ENCODE results near the gene AOAH. TPM values are rescaled to one million over a fixed set of nuclear protein-coding genes. Genes with fewer than 3 reads are reported as not detected.

The AOAH gene
- total RNA-seq, 2 experiments from 2014 or later, result 13.3 to 14.4 TPM

DNA sequence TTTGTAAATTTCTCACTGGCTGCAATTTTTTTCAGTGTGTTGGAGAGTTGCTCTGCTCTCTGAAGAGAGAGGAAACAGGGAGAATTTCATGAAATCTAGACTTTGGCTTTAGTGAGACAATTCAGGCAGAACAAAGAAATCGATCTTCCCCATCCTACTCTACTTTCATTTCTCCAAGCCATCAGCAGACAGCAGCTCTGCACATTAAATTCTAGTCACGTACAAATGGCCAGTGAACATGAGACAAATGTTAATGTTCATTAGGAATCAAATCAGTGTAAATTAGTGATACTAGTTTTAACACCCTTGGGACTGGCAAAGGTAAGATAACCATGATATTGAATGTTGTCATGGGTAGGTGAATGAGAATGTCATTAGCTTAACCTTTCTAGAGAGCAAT lies 193.8 kb downstream of the AOAH start:
- no peak overlapping the region for H3K27ac Mint-ChIP-seq
- DNase-seq, result no peak
- H3K4me3 Mint-ChIP-seq, result no peak overlapping the region
- H3K4me1 Mint-ChIP-seq, result peaks cover 22% of the 10 kb centered on the region
- POLR2A ChIA-PET, result no interaction called here
- CTCF ChIA-PET, result interaction anchor here (1.3 kb wide), 1 partner anchor 192 kb away, joined by 3 read pairs; no protein-coding TSS in a partner anchor
- H3K36me3 Mint-ChIP-seq (ENCODE audit: low read depth), result peaks cover 10% of the 10 kb centered on the region
- no peaks in the 10 kb centered on the region for H3K27me3 Mint-ChIP-seq
- H3K9me3 Mint-ChIP-seq, result peaks cover 2% of the 10 kb centered on the region

- no peak for DNase-seq
- Mint-ChIP-seq H3K4me3 (no peak overlapping the region), H3K27me3 (no peaks in the 10 kb centered on the region), H3K27ac (peak overlapping the region; percentile 34), H3K9me3 (peaks cover 2% of the 10 kb centered on the region), H3K36me3 (ENCODE audit: low read depth) (peaks cover 10% of the 10 kb centered on the region), H3K4me1 (peaks cover 22% of the 10 kb centered on the region)
- ChIA-PET POLR2A (no interaction called here), CTCF (interaction anchor here (0.9 kb wide), 1 partner anchor 40 kb away, joined by 3 read pairs; no protein-coding TSS in a partner anchor)
These were observed 196.8 kb downstream of the AOAH start for GRCh38 chr7:36527549-36527913.

DNA sequence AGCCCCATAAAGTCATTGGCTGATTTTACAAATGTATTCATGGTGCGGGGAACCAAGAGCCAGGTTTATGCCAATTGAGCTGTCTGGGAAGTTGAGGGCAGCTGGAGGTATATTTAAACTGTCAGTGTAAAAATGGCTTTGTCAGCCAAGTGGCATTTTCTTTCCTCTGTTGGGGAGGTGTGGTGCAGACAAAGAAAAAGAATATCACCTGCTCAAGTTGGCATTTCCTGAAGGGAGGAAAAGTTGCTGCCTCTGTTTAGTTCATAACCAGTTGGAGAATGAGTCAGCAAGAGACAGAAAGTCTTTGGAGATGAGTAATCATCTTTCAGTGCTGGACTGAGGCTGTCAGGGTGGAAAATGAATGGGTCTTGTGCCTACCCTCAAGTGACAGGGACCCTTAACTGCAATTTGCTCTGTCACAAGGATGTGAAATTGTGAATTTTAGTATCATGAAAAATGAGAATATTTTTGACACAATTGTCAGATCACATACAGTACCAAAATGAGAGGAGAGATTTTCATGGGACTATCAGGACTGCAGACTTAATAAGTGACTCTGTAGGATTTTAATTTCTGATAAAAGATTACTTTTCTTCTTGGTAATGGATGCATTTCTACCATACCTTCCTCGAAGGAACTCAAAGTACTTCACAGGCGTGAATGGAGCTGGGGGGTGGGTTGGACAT lies 197.3 kb downstream of the AOAH start:
- Mint-ChIP-seq H3K9me3 (peaks cover 2% of the 10 kb centered on the region), H3K27ac (no peak overlapping the region), H3K4me1 (peaks cover 22% of the 10 kb centered on the region), H3K36me3 (ENCODE audit: low read depth) (peaks cover 10% of the 10 kb centered on the region), H3K4me3 (no peak overlapping the region), H3K27me3 (no peaks in the 10 kb centered on the region)
- CTCF ChIA-PET, result no interaction called here
- DNase-seq, result no peak
- POLR2A ChIA-PET, result no interaction called here

DNA sequence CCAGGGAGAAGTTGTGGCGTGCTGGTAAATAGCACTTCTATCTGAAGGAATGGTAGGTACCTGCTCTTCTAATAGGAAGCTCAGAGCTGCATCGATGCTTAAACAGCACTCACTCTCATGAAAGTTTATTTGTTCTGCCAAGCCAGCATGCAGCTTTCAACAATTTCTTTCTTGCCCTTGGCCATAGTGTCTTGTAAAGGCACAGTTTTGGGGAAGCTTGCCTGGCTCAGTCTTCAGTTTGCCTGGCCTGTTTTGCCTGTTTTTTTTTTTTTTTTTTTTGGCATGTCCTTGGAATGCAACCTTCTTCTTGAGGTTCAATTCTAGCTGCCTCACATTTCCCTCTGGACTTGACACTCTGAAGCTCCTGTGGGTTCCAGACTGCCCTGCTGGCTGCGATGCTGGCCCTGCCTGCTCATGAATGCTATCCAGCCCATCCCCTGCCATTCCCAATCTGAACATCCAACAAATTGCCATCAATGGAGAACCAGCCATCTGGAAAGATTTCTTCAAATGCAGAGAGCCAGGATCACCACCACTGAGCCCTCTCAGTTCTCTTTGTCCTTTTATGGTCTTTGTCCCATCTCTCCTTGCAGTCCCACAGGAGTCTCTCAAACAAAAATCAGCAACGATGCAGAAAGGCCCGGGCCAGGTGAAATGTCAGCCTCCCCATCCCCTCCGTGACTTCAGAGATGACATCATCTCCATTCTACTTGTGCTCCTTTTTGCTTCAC lies 200.8 kb downstream of the AOAH start:
- Mint-ChIP-seq H3K4me1 (peaks cover 22% of the 10 kb centered on the region), H3K27ac (no peak overlapping the region), H3K9me3 (no peaks in the 10 kb centered on the region), H3K36me3 (ENCODE audit: low read depth) (peaks cover 8% of the 10 kb centered on the region), H3K27me3 (no peaks in the 10 kb centered on the region), H3K4me3 (no peak overlapping the region)
- POLR2A ChIA-PET, result no interaction called here
- no peak for DNase-seq
- CTCF ChIA-PET, result no interaction called here

GRCh38 chr7:36522453-36523007 lies 201.8 kb downstream of the AOAH start:
- H3K4me3 Mint-ChIP-seq, result no peak overlapping the region
- ChIA-PET POLR2A (no interaction called here), CTCF (interaction anchor here (0.5 kb wide), 1 partner anchor 823 kb away, joined by 3 read pairs; no protein-coding TSS in a partner anchor)
- DNase-seq, result no peak
- peaks cover 14% of the 10 kb centered on the region for H3K4me1 Mint-ChIP-seq
- H3K9me3 Mint-ChIP-seq, result no peaks in the 10 kb centered on the region
- H3K36me3 Mint-ChIP-seq (ENCODE audit: low read depth), result peaks cover 3% of the 10 kb centered on the region
- no peak overlapping the region for H3K27ac Mint-ChIP-seq
- no peaks in the 10 kb centered on the region for H3K27me3 Mint-ChIP-seq

DNA sequence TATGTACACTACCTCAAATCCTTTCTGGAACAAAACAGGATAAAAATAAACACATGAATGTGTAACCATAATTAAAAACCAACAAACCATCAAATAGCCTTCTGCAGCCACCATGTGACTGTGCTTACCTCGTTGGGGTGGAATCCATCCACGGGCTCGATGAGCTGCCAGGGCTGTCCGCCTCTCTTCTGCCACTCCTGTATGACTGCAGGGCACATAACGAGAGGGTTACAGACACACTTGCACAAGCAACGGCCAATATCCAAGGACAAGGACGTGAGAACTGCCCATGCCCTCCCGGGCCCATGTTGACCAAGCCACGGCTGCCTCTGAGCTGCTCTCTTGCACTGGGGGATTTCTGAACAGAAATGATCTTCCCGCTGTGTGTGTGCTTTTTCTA lies 202.4 kb downstream of the AOAH start:
- ChIA-PET CTCF (no interaction called here), POLR2A (no interaction called here)
- no peak for DNase-seq
- Mint-ChIP-seq H3K4me3 (no peak overlapping the region), H3K27ac (no peak overlapping the region), H3K27me3 (no peaks in the 10 kb centered on the region), H3K9me3 (no peaks in the 10 kb centered on the region), H3K4me1 (peaks cover 11% of the 10 kb centered on the region), H3K36me3 (ENCODE audit: low read depth) (no peaks in the 10 kb centered on the region)

- no peak overlapping the region for H3K27ac Mint-ChIP-seq
- DNase-seq, result no peak
- no peaks in the 10 kb centered on the region for H3K27me3 Mint-ChIP-seq
- H3K36me3 Mint-ChIP-seq (ENCODE audit: low read depth), result no peaks in the 10 kb centered on the region
- ChIA-PET CTCF (interaction anchor here (0.6 kb wide), 2 partner anchors 9 to 89 kb away, joined by 3 to 6 read pairs; no protein-coding TSS in a partner anchor), POLR2A (no interaction called here)
- H3K4me3 Mint-ChIP-seq, result no peak overlapping the region
- H3K4me1 Mint-ChIP-seq, result peaks cover 8% of the 10 kb centered on the region
- no peaks in the 10 kb centered on the region for H3K9me3 Mint-ChIP-seq
These were observed 203.2 kb downstream of the AOAH start for GRCh38 chr7:36521133-36521532.

GRCh38 chr7:36515847-36516246 lies 208.4 kb downstream of the AOAH start:
- no peaks in the 10 kb centered on the region for H3K27me3 Mint-ChIP-seq
- H3K4me1 Mint-ChIP-seq, result peaks cover 11% of the 10 kb centered on the region
- ChIA-PET POLR2A (no interaction called here), CTCF (no interaction called here)
- H3K9me3 Mint-ChIP-seq, result no peaks in the 10 kb centered on the region
- H3K4me3 Mint-ChIP-seq, result no peak overlapping the region
- peak overlapping the region; percentile 64 for H3K27ac Mint-ChIP-seq
- H3K36me3 Mint-ChIP-seq (ENCODE audit: low read depth), result no peaks in the 10 kb centered on the region
- DNase-seq, result no peak

DNA sequence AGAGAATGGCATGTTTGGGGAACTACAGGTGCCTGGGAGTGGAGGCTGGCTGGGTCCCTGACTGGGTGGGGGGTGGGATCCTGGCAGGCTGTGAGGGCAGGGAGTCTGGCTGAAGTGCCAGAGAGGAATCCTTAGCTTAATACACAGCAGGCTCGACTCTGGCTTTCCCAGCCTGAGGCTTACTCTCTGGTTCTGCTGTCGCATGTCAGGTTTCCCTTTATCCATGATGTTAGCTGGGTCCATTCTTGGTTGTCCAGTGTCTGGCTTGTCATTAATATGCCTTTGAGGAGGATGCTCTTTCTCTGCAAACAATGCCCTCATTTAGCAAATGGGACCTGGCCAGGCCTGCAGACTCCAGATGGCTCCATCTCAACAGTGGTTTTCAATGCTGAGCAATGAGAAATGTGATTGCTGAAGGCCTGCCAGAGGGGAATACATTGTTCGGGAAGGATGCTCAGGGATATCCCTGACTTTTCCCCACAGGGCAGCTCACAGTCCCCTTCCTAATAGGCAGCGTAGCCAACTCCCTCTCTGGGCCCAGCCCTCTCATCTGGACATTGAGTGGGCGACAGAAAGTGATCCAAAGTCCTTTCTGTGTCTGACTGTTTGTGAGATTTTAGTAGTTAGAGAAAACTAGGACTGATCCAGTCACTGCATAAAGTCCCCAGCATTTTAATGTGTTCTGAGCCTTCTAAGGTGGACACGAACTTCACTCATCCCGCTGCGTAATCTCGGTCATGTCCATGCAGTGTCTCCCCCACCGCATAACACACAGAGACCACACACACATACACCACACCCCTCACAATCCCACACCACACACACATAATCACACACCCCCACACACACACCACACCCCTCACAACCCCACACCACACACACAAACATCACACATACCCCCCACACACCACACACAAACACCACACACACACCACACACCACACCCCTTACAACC lies 209.7 kb downstream of the AOAH start:
- ChIA-PET POLR2A (no interaction called here), CTCF (no interaction called here)
- Mint-ChIP-seq H3K9me3 (no peaks in the 10 kb centered on the region), H3K27me3 (no peaks in the 10 kb centered on the region), H3K36me3 (ENCODE audit: low read depth) (no peaks in the 10 kb centered on the region), H3K4me1 (peaks cover 11% of the 10 kb centered on the region), H3K4me3 (no peak overlapping the region), H3K27ac (no peak overlapping the region)
- DNase-seq, result no peak

- Mint-ChIP-seq H3K4me3 (no peak overlapping the region), H3K9me3 (no peaks in the 10 kb centered on the region), H3K27me3 (no peaks in the 10 kb centered on the region), H3K36me3 (ENCODE audit: low read depth) (no peaks in the 10 kb centered on the region), H3K27ac (no peak overlapping the region), H3K4me1 (peaks cover 11% of the 10 kb centered on the region)
- ChIA-PET POLR2A (no interaction called here), CTCF (no interaction called here)
- no peak for DNase-seq
These were observed 210.9 kb downstream of the AOAH start for GRCh38 chr7:36513393-36513792.

- H3K9me3 Mint-ChIP-seq, result no peaks in the 10 kb centered on the region
- H3K27me3 Mint-ChIP-seq, result no peaks in the 10 kb centered on the region
- no peaks in the 10 kb centered on the region for H3K36me3 Mint-ChIP-seq (ENCODE audit: low read depth)
- peaks cover 11% of the 10 kb centered on the region for H3K4me1 Mint-ChIP-seq
- no peak overlapping the region for H3K27ac Mint-ChIP-seq
- no peak for DNase-seq
- no peak overlapping the region for H3K4me3 Mint-ChIP-seq
- ChIA-PET POLR2A (no interaction called here), CTCF (no interaction called here)
These were observed 211.7 kb downstream of the AOAH start for GRCh38 chr7:36512616-36513015.

GRCh38 chr7:36509962-36510361 lies 214.3 kb downstream of the AOAH start:
- no peak overlapping the region for H3K4me3 Mint-ChIP-seq
- H3K4me1 Mint-ChIP-seq, result no peaks in the 10 kb centered on the region
- no peaks in the 10 kb centered on the region for H3K9me3 Mint-ChIP-seq
- no peak for DNase-seq
- no peaks in the 10 kb centered on the region for H3K27me3 Mint-ChIP-seq
- ChIA-PET POLR2A (no interaction called here), CTCF (interaction anchor here (1.0 kb wide), 1 partner anchor 129 kb away, joined by 3 read pairs; no protein-coding TSS in a partner anchor)
- H3K36me3 Mint-ChIP-seq (ENCODE audit: low read depth), result no peaks in the 10 kb centered on the region
- no peak overlapping the region for H3K27ac Mint-ChIP-seq

All from activated CD4-positive, alpha-beta T cell treated with anti-CD3 and anti-CD28 coated beads, Interleukin-2, amount 10 ng/mL, durations not matched to agents 7 days and 5 days (primary cell).